Neural cell (in vitro differentiated cells): ENCODE data around the gene ZNF497. TPM values are rescaled to one million over a fixed set of nuclear protein-coding genes. Genes with fewer than 3 reads are reported as not detected.

Experiments used
- H2AFZ ChIP-seq: fragments of 200-600, 300-800 bp; sonication (generic), shearing (Covaris generic); 2 replicates; pipeline ENCODE4 v1.6.0; 2014; ENCODE audit warnings: low read depth, mild to moderate bottlenecking, antibody characterized with exemption, low read length, moderate library complexity
- H3F3A ChIP-seq: fragments of 200-600 bp; shearing (Covaris generic); 2 replicates; pipeline ENCODE4 v1.6.1; 2016; ENCODE audit warnings: mild to moderate bottlenecking, moderate library complexity, mixed read lengths, antibody characterized with exemption, low read length; ENCODE audit not compliant: insufficient read depth, poor library complexity, severe bottlenecking
- H3K27ac ChIP-seq: fragments of 200-600, 300-800 bp; sonication (generic), shearing (Covaris generic); 2 replicates; pipeline ENCODE4 v1.5.1; 2014; ENCODE audit warnings: mild to moderate bottlenecking, low read length, moderate library complexity
- H3K27me3 ChIP-seq: fragments of 300-800, 200-600 bp; sonication (generic), shearing (Covaris generic); 2 replicates; pipeline ENCODE4 v1.6.0; 2014; ENCODE audit warnings: mild to moderate bottlenecking, low read depth, low read length, moderate library complexity; ENCODE audit not compliant: insufficient read depth
- H3K36me3 ChIP-seq: fragments of 300-800, 200-600 bp; sonication (generic), shearing (Covaris generic); 2 replicates; pipeline ENCODE4 v1.5.1; 2014; ENCODE audit warnings: mild to moderate bottlenecking, antibody characterized with exemption, low read length, moderate library complexity; ENCODE audit not compliant: insufficient read depth
- H3K4me2 ChIP-seq: fragments of 300-800, 200-600 bp; sonication (generic), shearing (Covaris generic); 2 replicates; pipeline ENCODE4 v1.6.0; 2014; ENCODE audit warnings: mild to moderate bottlenecking, low read length
- H3K4me3 ChIP-seq: fragments of 300-800, 200-600 bp; sonication (generic), shearing (Covaris generic); 2 replicates; pipeline ENCODE4 v1.5.1; 2014; ENCODE audit warnings: mild to moderate bottlenecking, low read length, moderate library complexity
- H3K79me2 ChIP-seq: fragments of 200-600 bp; shearing (Covaris generic); replicated peaks from 2 replicates; pipeline ENCODE4 v1.6.0; 2014; ENCODE audit warnings: mild to moderate bottlenecking, low read length, moderate library complexity; ENCODE audit not compliant: insufficient read depth
- H3K9ac ChIP-seq: fragments of 300-800, 200-600 bp; sonication (generic), shearing (Covaris generic); 2 replicates; pipeline ENCODE4 v1.6.1; 2016; ENCODE audit warnings: mild to moderate bottlenecking, low read length, mixed read lengths
- H3K9me2 ChIP-seq: fragments of 200-600 bp; shearing (Covaris generic); 2 replicates; pipeline ENCODE4 v1.6.1; 2016; ENCODE audit warnings: mild to moderate bottlenecking, low read length, mixed read lengths; ENCODE audit not compliant: insufficient read depth
- H3K9me3 ChIP-seq: fragments of 200-600, 300-800 bp; sonication (generic), shearing (Covaris generic); 2 replicates; pipeline ENCODE4 v1.6.1; 2016; ENCODE audit warnings: mild to moderate bottlenecking, mixed run types, low read length, moderate library complexity, mixed read lengths
- H4K20me1 ChIP-seq: fragments of 200-600 bp; shearing (Covaris generic); 2 replicates; pipeline ENCODE4 v1.6.1; 2016; ENCODE audit warnings: mild to moderate bottlenecking, mixed run types; ENCODE audit not compliant: insufficient read depth
- CTCF ChIP-seq: fragments of 450-650 bp; IDR thresholded peaks from 2 replicates; pipeline ENCODE4 v1.5.1; 2014; ENCODE audit warnings: antibody characterized with exemption, mild to moderate bottlenecking, moderate library complexity; ENCODE audit not compliant: poor library complexity, severe bottlenecking
- EP300 ChIP-seq: fragments of 450-650 bp; conservative IDR thresholded peaks from 2 replicates; pipeline ENCODE4 v1.6.1; 2014; ENCODE audit warnings: antibody characterized with exemption, mild to moderate bottlenecking, moderate library complexity; ENCODE audit not compliant: poor library complexity, severe bottlenecking
- EZH2 ChIP-seq: fragments of 200-600, 300-800 bp; shearing (Covaris generic), sonication (generic); IDR thresholded peaks from 2 replicates; pipeline ENCODE4 v1.6.1; 2014; ENCODE audit warnings: antibody characterized with exemption, low read length, borderline replicate concordance, mild to moderate bottlenecking; ENCODE audit not compliant: insufficient read depth, poor library complexity, severe bottlenecking
- MXI1 ChIP-seq: fragments of 450-650 bp; conservative IDR thresholded peaks from 2 replicates; pipeline ENCODE4 v1.6.1; 2014; ENCODE audit warnings: antibody characterized with exemption, mild to moderate bottlenecking; ENCODE audit not compliant: poor library complexity, severe bottlenecking
- POLR2AphosphoS5 ChIP-seq: IDR thresholded peaks from 2 replicates; pipeline ENCODE4 v1.6.1; 2012
- RAD21 ChIP-seq: fragments of 450-650 bp; conservative IDR thresholded peaks from 2 replicates; pipeline ENCODE4 v1.6.1; 2014; ENCODE audit warnings: antibody characterized with exemption, mild to moderate bottlenecking, moderate library complexity
- REST ChIP-seq: IDR thresholded peaks from 2 replicates; pipeline ENCODE4 v1.6.1; 2012; ENCODE audit warnings: borderline replicate concordance
- SMC3 ChIP-seq: fragments of 450-650 bp; conservative IDR thresholded peaks from 2 replicates; pipeline ENCODE4 v1.6.1; 2014; ENCODE audit warnings: antibody characterized with exemption, mild to moderate bottlenecking, moderate library complexity; ENCODE audit not compliant: poor library complexity
- TAF1 ChIP-seq: IDR thresholded peaks from 2 replicates; pipeline ENCODE4 v1.6.1; 2012; ENCODE audit warnings: low read depth
- polyA plus RNA-seq: library from polyadenylated mRNA; depleted of rRNA; stranded (reverse); fragments of >200 nt; gene quantifications from 2 replicates; pipeline ENCODE4 v1.2.3, GENCODE V29; 2014

Gene ZNF497
- polyA plus RNA-seq, 1 donor from 2014 or later = 13.7 TPM

GRCh38 chr19:58380662-58381459 lies 18.3 kb upstream of the ZNF497 start, which contains the start of gene ZNF837:
ZNF837 (minus strand) TSS chr19:58381030; CDS start chr19:58369332, 11,698 bp downstream.
- peak within 1 kb of the TSS; percentile 89 for H3K9ac ChIP-seq
- H3K36me3 ChIP-seq = no peaks in the 10 kb centered on the region
- no peaks in the 10 kb centered on the region for H3K27me3 ChIP-seq
- peak within 1 kb of the TSS; percentile 93 for H3K27ac ChIP-seq
- peaks cover under 1% of the 10 kb centered on the region for H3F3A ChIP-seq
- TF ChIP-seq SMC3 (peak; percentile 58), EP300 (peak; percentile 73), RAD21 (peak; percentile 34), CTCF (peak; percentile 30), EZH2 (no peak), TAF1 (no peak), MXI1 (peak; percentile 95), POLR2AphosphoS5 (peak; percentile 88), REST (peak; percentile 62)
- peak within 1 kb of the TSS; percentile 95 for H3K4me2 ChIP-seq
- peak within 1 kb of the TSS; percentile 78 for H3K4me3 ChIP-seq
- no peaks in the 10 kb centered on the region for H3K79me2 ChIP-seq
- H3K9me2 ChIP-seq = no peaks in the 10 kb centered on the region
- H3K9me3 ChIP-seq = no peaks in the 10 kb centered on the region
- H4K20me1 ChIP-seq = no peaks in the 10 kb centered on the region
- peak within 1 kb of the TSS; percentile 85 for H2AFZ ChIP-seq

GRCh38 chr19:58380037-58380661 lies 17.6 kb upstream of the ZNF497 start:
- TF ChIP-seq RAD21 (peak; percentile 35), MXI1 (no peak), TAF1 (no peak), POLR2AphosphoS5 (no peak), EZH2 (no peak)
- no peaks in the 10 kb centered on the region for H3K79me2 ChIP-seq
- H3K36me3 ChIP-seq = no peaks in the 10 kb centered on the region
- H2AFZ ChIP-seq = peak overlapping the region; percentile 85
- peak overlapping the region; percentile 78 for H3K4me3 ChIP-seq
- H3K9me3 ChIP-seq = no peaks in the 10 kb centered on the region
- no peaks in the 10 kb centered on the region for H4K20me1 ChIP-seq
- peak overlapping the region; percentile 95 for H3K4me2 ChIP-seq
- H3K9ac ChIP-seq = peak overlapping the region; percentile 89
- H3F3A ChIP-seq = no peaks in the 10 kb centered on the region
- no peaks in the 10 kb centered on the region for H3K27me3 ChIP-seq
- H3K27ac ChIP-seq = peak overlapping the region; percentile 93
- H3K9me2 ChIP-seq = no peaks in the 10 kb centered on the region
